Aorta (tissue), 5 donors: ENCODE data around the gene WDR54. TPM values are rescaled to one million over a fixed set of nuclear protein-coding genes. Genes with fewer than 3 reads are reported as not detected.
A peak's percentile ranks its signal among the peaks of the same experiment; 100 is the strongest.
"Not testable (repeated sequence)": the region's sequence is repeated elsewhere in the genome, so short reads cannot be mapped to it uniquely, and the experiment has no call there.

Experiments used
- ATAC-seq: fragments of 200-7000 bp; cut with Tn5 transposase; one replicate; pipeline ENCODE4 v1.9.1; 2022; ENCODE audit warnings: moderate library complexity; ENCODE audit not compliant: low FRiP score
- DNase-seq, 2 donors: peaks; one replicate each; pipeline ENCODE4 v3.0.0-alpha.2; 2020
- H3K27ac ChIP-seq, 2 donors: one replicate each; pipeline ENCODE4 v1.5.1; 2013; ENCODE audit warnings: low read length in 2 of 2, mild to moderate bottlenecking in 2 of 2, moderate library complexity in 2 of 2, control low read depth in 1 of 2, inconsistent platforms in 1 of 2, low read depth in 1 of 2
- H3K27me3 ChIP-seq, 2 donors: one replicate each; pipeline ENCODE4 v1.6.1; 2013; ENCODE audit warnings: control low read depth in 1 of 2, low read length in 1 of 2, mild to moderate bottlenecking in 1 of 2, moderate library complexity in 1 of 2; ENCODE audit not compliant: insufficient read depth in 2 of 2, control insufficient read depth in 1 of 2
- H3K36me3 ChIP-seq, 2 donors: one replicate each; pipeline ENCODE4 v1.6.1; 2013; ENCODE audit warnings: control low read depth in 1 of 2, low read length in 1 of 2, mild to moderate bottlenecking in 1 of 2; ENCODE audit not compliant: insufficient read depth in 2 of 2, control insufficient read depth in 1 of 2
- H3K4me1 ChIP-seq, 2 donors: one replicate each; pipeline ENCODE4 v1.6.1; 2013; ENCODE audit warnings: low read length in 2 of 2, control low read depth in 1 of 2, mild to moderate bottlenecking in 1 of 2, moderate library complexity in 1 of 2; ENCODE audit not compliant: insufficient read depth in 2 of 2, control insufficient read depth in 1 of 2
- H3K4me3 ChIP-seq, 2 donors: one replicate each; pipeline ENCODE4 v1.5.1; 2013; ENCODE audit warnings: low read length in 2 of 2, control low read depth in 1 of 2, mild to moderate bottlenecking in 1 of 2
- H3K9me3 ChIP-seq: one replicate; pipeline ENCODE4 v1.6.1; 2013; ENCODE audit warnings: mild to moderate bottlenecking, low read length; ENCODE audit not compliant: control insufficient read depth
- WGBS, 2 donors: extraction: QIAGEN DNeasy Blood & Tissue Kit; methylation state at CpG; one replicate each; pipeline ENCODE4 v1.1.7; 2013; 5-methylcytosine and 5-hydroxymethylcytosine counted together
- intact Hi-C, 2 donors: fragments of 100-400 bp; cut with DNase I; formaldehyde crosslinking; loops; one replicate each; pipeline versions ENCODE4 v1.14.2 to v1.15.0; 2022
- polyA plus RNA-seq, 2 donors: library from polyadenylated mRNA; stranded (reverse); fragments of 200-250 nt; gene quantifications; one replicate each; pipeline ENCODE4 v1.2.3, GENCODE V29; 2013
- total RNA-seq, 2 donors: library from RNA; stranded (reverse); fragmentation: NEBNext Ultra II Directional; extraction: Animal tissue kit (Norgen Biotek cat#: 25700); gene quantifications; one replicate each; pipeline ENCODE4 v1.2.1, GENCODE V29; 2021
- donor health status: healthy with polysubstance abuse.
- donor health status: Bipolar disorder and iron deficiency.
- donor health status: DM: no; HTN: no; CAD: no.
- donor health status: DM: no; HTN: no; CAD: no.
- donor health status: DM: yes; HTN: yes; CAD: no.

The WDR54 gene
- total and polyA plus RNA-seq, 4 donors, result 6.3 to 19.9 (median 8.4) TPM

DNA sequence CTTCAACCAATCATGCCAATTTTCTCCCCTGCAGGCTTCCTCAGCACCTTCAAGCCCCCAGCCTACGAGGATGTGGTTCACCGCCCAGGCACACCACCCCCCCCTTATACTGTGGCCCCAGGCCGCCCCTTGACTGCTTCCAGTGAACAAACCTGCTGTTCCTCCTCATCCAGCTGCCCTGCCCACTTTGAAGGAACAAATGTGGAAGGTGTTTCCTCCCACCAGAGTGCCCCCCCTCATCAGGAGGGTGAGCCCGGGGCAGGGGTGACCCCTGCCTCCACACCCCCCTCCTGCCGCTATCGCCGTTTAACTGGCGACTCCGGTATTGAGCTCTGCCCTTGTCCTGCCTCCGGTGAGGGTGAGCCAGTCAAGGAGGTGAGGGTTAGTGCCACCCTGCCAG, 38.7 kb downstream of the WDR54 start:
- H3K9me3 ChIP-seq, H3K27ac ChIP-seq, H3K36me3 ChIP-seq, ATAC-seq, H3K4me1 ChIP-seq, H3K4me3 ChIP-seq, H3K27me3 ChIP-seq, intact Hi-C loops: not testable (repeated sequence)
- peak; percentile 36 to 65 for DNase-seq
- WGBS, 2 donors, result 73 to 82% methylated on average over 10 of the region's 10 CpGs

DNA sequence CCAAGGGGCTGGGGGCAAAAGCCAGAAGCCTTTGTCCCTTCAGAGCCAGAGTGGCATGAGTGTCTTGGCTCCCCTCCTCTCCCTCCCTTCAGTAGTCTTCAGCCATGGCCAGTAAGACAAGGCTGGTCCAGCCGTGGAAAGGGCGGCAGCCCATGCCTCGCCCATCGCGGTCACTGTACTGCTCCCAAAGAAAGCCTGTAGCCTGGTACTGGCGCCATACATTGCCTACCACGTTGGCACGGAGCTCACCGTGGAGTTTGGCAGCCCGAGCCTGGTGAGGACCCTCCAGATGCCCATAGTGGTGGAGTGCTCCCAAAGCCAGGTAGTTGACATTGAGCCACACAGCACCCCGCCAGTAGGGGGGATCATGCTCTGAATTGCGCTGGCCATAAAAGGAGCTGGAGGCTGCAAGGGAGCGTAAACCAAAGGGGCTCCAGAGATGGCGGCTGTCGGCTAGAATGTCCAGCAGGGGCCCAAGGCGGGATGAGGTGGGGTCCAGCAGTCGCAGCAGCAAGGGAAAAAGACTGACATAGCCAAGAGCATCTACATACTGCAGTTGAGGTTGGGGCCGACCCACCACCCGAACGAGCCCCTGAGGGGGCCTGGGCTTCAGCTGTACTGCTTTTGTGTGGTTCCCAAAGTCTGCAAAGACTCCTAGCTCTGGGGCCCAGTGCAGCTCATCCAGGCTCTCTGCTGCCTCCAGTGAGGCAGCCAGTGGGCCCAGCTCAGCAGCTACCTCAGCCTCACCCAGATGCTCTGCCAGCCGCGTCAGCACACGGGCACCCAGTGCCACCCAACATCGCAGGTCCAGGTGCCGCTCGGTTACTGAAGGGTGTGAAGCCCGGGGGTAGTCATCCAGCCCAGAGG, 39.9 kb downstream of the WDR54 start:
- intact Hi-C loops, result no loop called here
- Histone ChIP-seq H3K27ac (no peak overlapping the region), H3K36me3 (no peaks in the 10 kb centered on the region), H3K4me3 (no peak overlapping the region), H3K4me1 (peaks cover 0 to 3% of the 10 kb centered on the region in 2 donors), H3K27me3 (no peaks in the 10 kb centered on the region), H3K9me3 (no peaks in the 10 kb centered on the region)
- WGBS, 2 donors, result 86 to 88% methylated on average over 27 of the region's 27 CpGs
- peak; percentile 41 to 74 for DNase-seq
- ATAC-seq, result no peak

- no peak overlapping the region for H3K27ac ChIP-seq
- no peaks in the 10 kb centered on the region for H3K36me3 ChIP-seq
- H3K27me3 ChIP-seq, result no peaks in the 10 kb centered on the region
- ATAC-seq (no peak), DNase-seq (peak; percentile 44 to 62)
- H3K4me3 ChIP-seq, result no peak overlapping the region
- intact Hi-C loops, result no loop called here
- 86% methylated on average over 20 of the region's 20 CpGs for WGBS, 2 donors
- no peaks in the 10 kb centered on the region for H3K9me3 ChIP-seq
- H3K4me1 ChIP-seq, result no peaks in the 10 kb centered on the region
These were observed 40.7 kb downstream of the WDR54 start for GRCh38 chr2:74462054-74462785.

DNA sequence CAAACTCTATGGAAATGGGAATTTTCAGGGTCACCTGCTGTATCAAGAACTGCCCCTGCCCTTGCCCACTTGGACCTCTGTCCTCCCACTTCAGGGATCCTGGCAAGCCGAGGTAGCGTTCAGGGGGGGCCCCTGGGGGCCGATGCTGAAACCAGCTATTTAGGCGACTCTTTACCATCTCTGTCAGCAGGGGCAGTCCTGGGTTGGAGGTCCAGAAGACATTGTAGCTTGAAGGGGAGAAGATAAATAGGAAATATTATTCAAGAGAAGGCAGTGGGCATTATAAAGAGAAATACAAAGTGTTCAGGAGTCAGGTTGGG, 41.2 kb downstream of the WDR54 start:
- no peak for ATAC-seq
- Histone ChIP-seq H3K27ac (no peak overlapping the region), H3K36me3 (no peaks in the 10 kb centered on the region), H3K9me3 (no peaks in the 10 kb centered on the region), H3K4me3 (no peak overlapping the region), H3K4me1 (no peaks in the 10 kb centered on the region), H3K27me3 (no peaks in the 10 kb centered on the region)
- WGBS, 2 donors, result 71 to 75% methylated on average over 4 of the region's 4 CpGs
- DNase-seq, result peak in 1 of 2 donors; percentile 66
- intact Hi-C loops, result no loop called here

DNA sequence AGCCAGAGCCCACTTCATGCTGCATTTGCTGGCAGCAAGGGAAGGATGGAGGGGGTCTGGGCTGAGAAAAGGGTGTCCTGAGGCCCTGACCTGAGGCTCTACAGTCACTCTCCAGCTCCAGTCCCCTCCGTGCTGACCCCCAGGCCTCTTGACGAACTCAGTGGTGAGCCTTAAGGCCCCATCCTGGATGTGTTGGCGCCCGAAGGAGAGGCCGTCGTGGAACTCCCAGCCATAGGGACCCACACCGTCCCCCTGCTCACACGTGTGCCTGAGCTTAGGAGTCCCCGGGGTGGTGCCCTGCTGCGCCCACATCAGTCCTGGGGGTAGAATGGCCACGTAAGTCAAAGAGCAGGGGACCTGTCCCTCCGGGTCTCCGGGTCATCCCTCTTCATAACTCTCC, 42.9 kb downstream of the WDR54 start:
- Histone ChIP-seq H3K27me3 (no peaks in the 10 kb centered on the region), H3K4me3 (peak overlapping the region; percentile 52 to 74), H3K36me3 (no peaks in the 10 kb centered on the region), H3K9me3 (no peaks in the 10 kb centered on the region), H3K4me1 (no peaks in the 10 kb centered on the region), H3K27ac (peak overlapping the region in 1 of 2 donors; percentile 34)
- DNase-seq (peak; percentile 46), ATAC-seq (no peak)
- intact Hi-C loops, result no loop called here
- WGBS, 2 donors, result 3% methylated on average over 13 of the region's 13 CpGs

DNA sequence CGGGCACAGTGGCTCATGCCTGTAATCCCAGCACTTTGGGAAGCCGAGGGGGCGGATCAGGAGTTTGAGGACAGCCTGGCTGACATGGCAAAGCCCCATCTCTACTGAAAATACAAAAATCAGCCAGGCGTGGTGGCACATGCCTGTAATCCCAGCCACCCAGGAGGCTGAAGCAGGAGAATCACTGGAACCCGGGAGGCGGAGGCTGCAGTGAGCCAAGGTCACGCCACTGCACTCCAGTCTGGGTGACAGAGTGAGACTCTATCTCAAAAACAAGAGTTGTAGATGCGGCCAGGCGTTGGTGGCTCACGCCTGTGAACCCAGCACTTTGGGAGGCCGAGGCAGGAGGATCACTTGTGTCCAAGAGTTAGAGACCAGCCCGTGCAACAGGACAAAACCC, 49.2 kb downstream of the WDR54 start:
- peak; percentile 21 to 63 for DNase-seq
- H3K4me1 ChIP-seq, H3K27me3 ChIP-seq, H3K36me3 ChIP-seq, H3K9me3 ChIP-seq, intact Hi-C loops, H3K27ac ChIP-seq, ATAC-seq, H3K4me3 ChIP-seq: not testable (repeated sequence)
- 93 to 94% methylated on average over 12 of the region's 12 CpGs for WGBS, 2 donors

DNA sequence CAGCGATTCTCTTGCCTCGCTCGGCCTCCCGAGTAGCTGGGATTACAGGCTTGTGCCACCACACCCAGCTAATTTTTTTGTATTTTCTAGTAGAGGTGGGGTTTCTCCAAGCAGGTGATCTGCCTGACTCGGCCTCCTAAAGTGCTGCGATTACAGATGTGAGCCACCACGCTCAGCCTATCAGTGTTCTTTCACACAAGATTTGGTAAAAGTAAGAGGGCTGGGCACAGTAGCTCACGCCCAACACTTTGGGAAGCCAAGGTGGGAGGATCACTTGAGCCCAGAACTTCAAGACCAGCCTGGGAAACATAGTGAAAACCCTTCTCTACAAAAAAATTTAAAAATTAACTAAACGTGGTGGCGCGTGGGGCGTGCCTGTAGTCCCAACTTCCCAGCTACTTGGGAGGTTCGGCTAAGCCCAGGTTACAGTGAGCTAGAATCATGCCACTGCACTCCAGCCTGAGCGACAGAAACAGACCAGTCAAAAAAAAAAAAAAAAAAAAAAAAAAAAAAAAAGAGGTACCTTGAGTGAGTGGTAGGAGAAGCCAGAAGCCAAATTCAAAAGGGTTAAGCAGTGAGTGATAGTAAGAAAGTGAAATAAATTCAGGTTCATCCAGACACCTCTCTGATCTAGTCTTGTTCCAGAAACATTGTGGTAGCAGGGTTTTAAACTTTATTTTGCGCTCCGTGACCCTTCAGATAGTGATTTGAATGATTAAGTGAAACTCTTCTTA, 50.0 kb downstream of the WDR54 start:
- H3K27ac ChIP-seq, result peak overlapping the region; percentile 10 to 97
- intact Hi-C loops, result no loop called here

GRCh38 chr2:74472086-74472944, 50.8 kb downstream of the WDR54 start, which contains the start of gene MRPL53:
MRPL53 (minus strand) TSS chr2:74472680; CDS start chr2:74472660, 20 bp downstream.
- Histone ChIP-seq H3K36me3 (peaks cover 0 to 2% of the 10 kb centered on the region in 2 donors), H3K27ac (peak within 1 kb of the TSS; percentile 80 to 97), H3K27me3 (no peaks in the 10 kb centered on the region), H3K9me3 (no peaks in the 10 kb centered on the region), H3K4me1 (no peaks in the 10 kb centered on the region), H3K4me3 (peak within 1 kb of the TSS; percentile 29 to 86)
- intact Hi-C loops, result no loop called here
- peak; percentile 97 to 99 for DNase-seq
- ATAC-seq, result peak; percentile 96
- WGBS, 2 donors, result 0 to 1% methylated on average over 66 of the region's 66 CpGs

More for the DNA sequence above, 50.0 kb downstream of the WDR54 start:
- 55 to 56% methylated on average over 16 of the region's 16 CpGs for WGBS, 2 donors
- ATAC-seq (no peak), DNase-seq (peak; percentile 34 to 61)
- Histone ChIP-seq H3K27me3 (no peaks in the 10 kb centered on the region), H3K4me1 (no peaks in the 10 kb centered on the region), H3K4me3 (peak overlapping the region; percentile 29 to 82), H3K36me3 (peaks cover 0 to 2% of the 10 kb centered on the region in 2 donors), H3K9me3 (no peaks in the 10 kb centered on the region)
